ENCODE measurements around the gene ZNF543. TPM values are rescaled to one million over a fixed set of nuclear protein-coding genes. Genes with fewer than 3 reads are reported as not detected.

Gene ZNF543
- total and polyA plus RNA-seq, 9 of the 15 experiments (the other 6 are each of a cell fraction or from before 2014, with no cell fraction given), result 0.14 to 5.5 (median 2.4) TPM

DNA sequence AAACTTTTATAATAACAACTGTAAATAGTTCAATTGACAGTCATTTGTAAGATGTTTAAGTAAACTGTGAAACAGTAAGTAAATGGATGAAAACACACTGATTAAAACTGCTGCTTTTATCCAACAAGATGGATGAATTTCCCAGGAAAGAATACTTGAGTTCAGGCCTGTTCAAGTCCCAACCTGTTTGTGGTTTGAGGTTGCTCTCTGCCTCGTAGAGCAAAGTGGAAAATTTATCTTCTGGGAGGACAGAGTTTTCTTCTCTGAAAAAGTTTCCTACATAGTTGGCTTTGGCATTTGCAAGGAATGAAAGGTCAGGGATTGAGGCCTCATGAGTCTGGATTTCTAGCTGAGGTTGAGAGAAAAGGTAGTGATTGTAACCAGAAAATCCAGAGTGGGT, 15.2 kb upstream of the ZNF543 start:
- Histone ChIP-seq H3K27ac (ENCODE audit: extremely low read depth, low read depth, low read length) (no peak overlapping the region), H3K79me2 (ENCODE audit: control insufficient read depth, insufficient read depth, low read length) (peaks cover 16% of the 10 kb centered on the region; the same call in 1 of the 3 replicates), H3K9me1 (ENCODE audit: control insufficient read depth, insufficient read depth, low read length) (no peaks in the 10 kb centered on the region), H3K9ac (ENCODE audit: insufficient read depth in 1 of 2, low read depth in 2 of 2, low read length in 2 of 2) (no peak overlapping the region), H3K4me1 (replicated peaks in 1 of 2; ENCODE audit: control insufficient read depth in 2 of 2, insufficient read depth in 2 of 2, low read length in 2 of 2) (no peaks in the 10 kb centered on the region; a peak in 2 of 5 replicates), H3K4me2 (ENCODE audit: insufficient read depth, low read length) (no peak overlapping the region), H3K4me3 (no peak overlapping the region), H3K9me3 (replicated peaks; ENCODE audit: control insufficient read depth, insufficient read depth, low read depth, low read length) (no peaks in the 10 kb centered on the region; the same call in 1 of the 2 replicates), H3K27me3 (ENCODE audit: control insufficient read depth in 2 of 2, insufficient read depth in 2 of 2, low read length in 2 of 2) (no peaks in the 10 kb centered on the region), H3K36me3 (ENCODE audit: control insufficient read depth, insufficient read depth, low read length) (peaks cover 17% of the 10 kb centered on the region; the same call in 1 of the 3 replicates), H2AFZ (ENCODE audit: low read depth, low read length) (no peak overlapping the region), H4K20me1 (replicated peaks; ENCODE audit: control insufficient read depth, insufficient read depth, low read length) (no peaks in the 10 kb centered on the region; the same call in 1 of the 2 replicates)
- BruUV-seq (replicated peaks), result no TSS peak
- TF ChIP-seq FIP1L1 (IDR thresholded peaks at IDR 0.05; ENCODE audit: low read depth, low read length, poor library complexity, severe bottlenecking) (no peak), NBN (IDR thresholded peaks at IDR 0.05; ENCODE audit: low read depth) (no peak), MIER1 (IDR thresholded peaks at IDR 0.05; ENCODE audit: low read depth) (no peak), YY1 (IDR thresholded peaks at IDR 0.05; ENCODE audit: borderline replicate concordance in 1 of 3, control insufficient read depth in 1 of 3, extremely low read depth in 1 of 3, insufficient read depth in 3 of 3, insufficient read length in 1 of 3, insufficient replicate concordance in 2 of 3, low read depth in 1 of 3, low read length in 2 of 3) (no peak), ZFP30 (CRISPR knock-in tag; IDR thresholded peaks at IDR 0.05; ENCODE audit: borderline replicate concordance) (no peak), HMG20A (CRISPR knock-in tag; conservative IDR thresholded peaks at IDR 0.05) (no peak)
- no peak for DNase-seq (ENCODE audit: extremely low read depth in 1 of 4, low spot score in 3 of 4)
- in situ Hi-C loops (cut with MboI) (no loop called here), intact Hi-C loops (cut with micrococcal nuclease) (no loop called here)
- POLR2A ChIA-PET, result no interaction called here
- no peak for FAIRE-seq
- no peak for ATAC-seq
- WGBS (ENCODE audit: insufficient coverage, low coverage, missing lambda C conversion rate), result 88% methylated on average over 1 of the region's 1 CpG
- CTCF ChIA-PET (ENCODE audit: low intra/inter-chr PET ratio), result no interaction called here
